B cell (primary cell): ENCODE data around the gene ZBTB2. TPM values are rescaled to one million over a fixed set of nuclear protein-coding genes. Genes with fewer than 3 reads are reported as not detected.

Experiments used
- ATAC-seq: fragments of 200-7000 bp; cut with Tn5 transposase; one replicate; pipeline ENCODE4 v1.10.0; 2021; ENCODE audit warnings: low read depth, mild to moderate bottlenecking, moderate number of reproducible peaks, moderate library complexity
- CTCF ChIA-PET: fragments of 350-600 bp; sonication (Branson Sonifier 250); formaldehyde crosslinking; loops from one replicate; lab custom pipeline; 2021; ENCODE audit warnings: antibody characterized with exemption, inconsistent platforms; lab: Charles Lee
- POLR2A ChIA-PET: fragments of 350-600 bp; sonication (Branson Sonifier 250); formaldehyde crosslinking; loops from one replicate; lab custom pipeline; 2021; ENCODE audit warnings: antibody characterized with exemption; lab: Charles Lee
- DNase-seq: peaks from one replicate; pipeline ENCODE4 v3.0.0; 2013
- H2AFZ ChIP-seq: 2 replicates; pipeline ENCODE4 v1.6.1; 2012; ENCODE audit warnings: mild to moderate bottlenecking, low read depth, low read length; ENCODE audit not compliant: insufficient read depth, poor library complexity, severe bottlenecking
- H3K27ac ChIP-seq, 2 donors: 1 replicate in 1 of 2; 2 replicates in 1 of 2; pipeline ENCODE4 v1.5.1; 2012 to 2013; ENCODE audit warnings: low read length in 2 of 2, mild to moderate bottlenecking in 2 of 2, moderate library complexity in 1 of 2
- H3K27me3 ChIP-seq, 4 experiments: fragments of 200-600 bp in 1 of 4; sonication (generic) in 1 of 4; replicated peaks in 1 of 4; 1 replicate in 2 of 4; 2 replicates in 2 of 4; pipeline versions ENCODE4 v1.6.1 to v1.7.0; 2013 to 2016; ENCODE audit warnings: low read length in 3 of 4, mild to moderate bottlenecking in 2 of 4, mixed read lengths in 1 of 4, moderate library complexity in 1 of 4; ENCODE audit not compliant: insufficient read depth in 4 of 4, control insufficient read depth in 3 of 4; ENCODE audit errors: control extremely low read depth in 1 of 4
- H3K36me3 ChIP-seq, 2 experiments: replicated peaks in 1 of 2; 1 replicate in 1 of 2; 2 replicates in 1 of 2; pipeline versions ENCODE4 v1.6.1 to v1.7.1; 2013; ENCODE audit warnings: low read length in 1 of 2; ENCODE audit not compliant: insufficient read depth in 2 of 2, control insufficient read depth in 1 of 2; ENCODE audit errors: control extremely low read depth in 1 of 2, extremely low read depth in 1 of 2
- H3K4me1 ChIP-seq, 2 donors: fragments of 200-600 bp in 1 of 2; sonication (generic) in 1 of 2; 1 replicate in 1 of 2; 2 replicates in 1 of 2; pipeline versions ENCODE4 v1.5.1 to v1.6.1; 2013 to 2017; ENCODE audit warnings: low read length in 2 of 2; ENCODE audit not compliant: control insufficient read depth in 2 of 2, insufficient read depth in 2 of 2
- H3K4me2 ChIP-seq: replicated peaks from 2 replicates; pipeline ENCODE3; 2012; ENCODE audit warnings: mild to moderate bottlenecking, low read depth, low read length; ENCODE audit not compliant: poor library complexity, severe bottlenecking
- H3K4me3 ChIP-seq, 5 experiments: fragments of 200-600 bp in 1 of 5; sonication (generic) in 1 of 5; 1 replicate in 3 of 5; 2 replicates in 2 of 5; pipeline versions ENCODE4 v1.5.1 to v1.7.0; 2011 to 2016; ENCODE audit warnings: low read length in 4 of 5, mild to moderate bottlenecking in 4 of 5, low read depth in 2 of 5, control low read depth in 1 of 5, moderate library complexity in 1 of 5; ENCODE audit not compliant: insufficient read depth in 1 of 5; ENCODE audit errors: control extremely low read depth in 1 of 5, extremely low read depth in 1 of 5
- H3K79me2 ChIP-seq: fragments of 200-600 bp; sonication (generic); one replicate; pipeline ENCODE4 v1.6.0; 2016; ENCODE audit warnings: low read length; ENCODE audit not compliant: control insufficient read depth, insufficient read depth
- H3K9ac ChIP-seq: fragments of 200-600 bp; sonication (generic); 2 replicates; pipeline ENCODE4 v1.6.1; 2017; ENCODE audit warnings: mild to moderate bottlenecking, low read length, moderate library complexity
- H3K9me3 ChIP-seq, 3 donors: one replicate each; pipeline versions ENCODE4 v1.6.1 to v1.7.1; 2013; ENCODE audit warnings: low read length in 2 of 3; ENCODE audit not compliant: control insufficient read depth in 2 of 3, insufficient read depth in 1 of 3; ENCODE audit errors: control extremely low read depth in 1 of 3
- H4K20me1 ChIP-seq: 2 replicates; pipeline ENCODE4 v1.6.0; 2012; ENCODE audit warnings: mild to moderate bottlenecking, low read length; ENCODE audit not compliant: insufficient read depth, control insufficient read depth, poor library complexity, severe bottlenecking
- H3K27ac Mint-ChIP-seq: one replicate; pipeline ENCODE4 v1.8.0; 2021; ENCODE audit warnings: mixed read lengths
- H3K27me3 Mint-ChIP-seq: one replicate; pipeline ENCODE4 v1.8.0; 2021; ENCODE audit warnings: mixed read lengths
- H3K4me1 Mint-ChIP-seq: one replicate; pipeline ENCODE4 v1.8.0; 2021; ENCODE audit warnings: mixed read lengths
- H3K4me3 Mint-ChIP-seq: one replicate; pipeline ENCODE4 v1.8.0; 2021; ENCODE audit warnings: mixed read lengths
- H3K9me3 Mint-ChIP-seq: one replicate; pipeline ENCODE4 v1.8.0; 2022; ENCODE audit warnings: mixed read lengths; ENCODE audit not compliant: insufficient read depth
- EZH2 ChIP-seq: IDR thresholded peaks from 2 replicates; pipeline ENCODE4 v1.6.1; 2012; ENCODE audit warnings: borderline replicate concordance, low read depth, mild to moderate bottlenecking, moderate library complexity, low read length; ENCODE audit not compliant: insufficient read depth, poor library complexity, severe bottlenecking
- WGBS: methylation state at CpG from one replicate; pipeline ENCODE4 v1.1.5; 2013; ENCODE audit warnings: missing lambda C conversion rate; ENCODE audit not compliant: insufficient coverage; 5-methylcytosine and 5-hydroxymethylcytosine counted together
- intact Hi-C: fragments of 100-400 bp; cut with micrococcal nuclease; formaldehyde crosslinking; loops from one replicate; pipeline ENCODE4 v1.10.0; 2022
- polyA plus RNA-seq: library from polyadenylated mRNA; depleted of rRNA; stranded (reverse); fragments of >200 nt; gene quantifications from 2 replicates; pipeline ENCODE4 v1.2.3, GENCODE V29; 2012
- total RNA-seq, 2 donors: library from RNA; stranded (reverse); fragments of 120-200 nt in 1 of 2; gene quantifications; 1 replicate in 1 of 2; 2 replicates in 1 of 2; pipeline versions ENCODE4 v1.2.3 to v1.2.4, GENCODE V29; 2013 to 2022
- TF ChIP-seq, protein P1 (sequence below): fragments of 200-600 bp; IDR thresholded peaks from one replicate; pipeline ENCODE4 v1.8.0; 2022; ENCODE audit warnings: antibody characterized with exemption, mild to moderate bottlenecking

ZBTB2 gene
- total and polyA plus RNA-seq, 2 donors (not counting 1 experiment from before 2014, with no cell fraction given) = 15.9 to 17.6 TPM

DNA sequence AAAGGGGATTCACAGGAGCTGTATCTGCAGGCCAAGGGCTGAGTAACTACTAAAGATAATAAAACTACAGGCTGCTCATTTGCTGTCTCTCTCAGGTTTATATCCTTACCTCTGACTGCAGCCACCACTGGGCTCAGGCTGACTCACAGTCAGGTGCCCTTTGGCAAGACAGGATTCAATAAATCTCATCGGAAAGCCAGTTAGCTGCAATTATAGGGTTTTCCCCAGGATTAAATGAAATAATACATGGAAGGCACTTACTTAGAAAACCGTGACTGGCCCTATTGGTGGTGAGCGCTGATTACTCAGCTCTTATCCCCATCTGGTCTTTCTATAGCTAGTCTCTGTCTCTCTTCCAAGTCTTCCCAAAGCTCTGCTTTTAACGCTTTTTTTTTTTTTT is 34.2 kb upstream of the ZBTB2 start:
- Histone ChIP-seq H3K4me3 (no peak overlapping the region), H3K36me3 (peaks cover 20 to 49% of the 10 kb centered on the region in 2 experiments), H3K9ac (no peak overlapping the region), H2AFZ (no peak overlapping the region), H3K4me2 (no peak overlapping the region), H3K9me3 (no peaks in the 10 kb centered on the region), H3K4me1 (no peaks in the 10 kb centered on the region), H4K20me1 (no peaks in the 10 kb centered on the region), H3K79me2 (no peaks in the 10 kb centered on the region), H3K27ac (no peak overlapping the region), H3K27me3 (no peaks in the 10 kb centered on the region)
- TF ChIP-seq, protein P1, sequence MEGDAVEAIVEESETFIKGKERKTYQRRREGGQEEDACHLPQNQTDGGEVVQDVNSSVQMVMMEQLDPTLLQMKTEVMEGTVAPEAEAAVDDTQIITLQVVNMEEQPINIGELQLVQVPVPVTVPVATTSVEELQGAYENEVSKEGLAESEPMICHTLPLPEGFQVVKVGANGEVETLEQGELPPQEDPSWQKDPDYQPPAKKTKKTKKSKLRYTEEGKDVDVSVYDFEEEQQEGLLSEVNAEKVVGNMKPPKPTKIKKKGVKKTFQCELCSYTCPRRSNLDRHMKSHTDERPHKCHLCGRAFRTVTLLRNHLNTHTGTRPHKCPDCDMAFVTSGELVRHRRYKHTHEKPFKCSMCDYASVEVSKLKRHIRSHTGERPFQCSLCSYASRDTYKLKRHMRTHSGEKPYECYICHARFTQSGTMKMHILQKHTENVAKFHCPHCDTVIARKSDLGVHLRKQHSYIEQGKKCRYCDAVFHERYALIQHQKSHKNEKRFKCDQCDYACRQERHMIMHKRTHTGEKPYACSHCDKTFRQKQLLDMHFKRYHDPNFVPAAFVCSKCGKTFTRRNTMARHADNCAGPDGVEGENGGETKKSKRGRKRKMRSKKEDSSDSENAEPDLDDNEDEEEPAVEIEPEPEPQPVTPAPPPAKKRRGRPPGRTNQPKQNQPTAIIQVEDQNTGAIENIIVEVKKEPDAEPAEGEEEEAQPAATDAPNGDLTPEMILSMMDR = no peak
- no peak for TF ChIP-seq EZH2
- CTCF ChIA-PET = no interaction called here
- WGBS = 98% methylated on average over 4 of the region's 4 CpGs
- POLR2A ChIA-PET = interaction anchor here (0.6 kb wide), 1 partner anchor 10 kb away, joined by 3 read pairs; no protein-coding TSS in a partner anchor
- H3K27ac Mint-ChIP-seq = no peak overlapping the region
- H3K27me3 Mint-ChIP-seq = no peaks in the 10 kb centered on the region
- intact Hi-C loops = no loop called here
- no peaks in the 10 kb centered on the region for H3K4me1 Mint-ChIP-seq
- no peak overlapping the region for H3K4me3 Mint-ChIP-seq
- ATAC-seq = no peak
- no peaks in the 10 kb centered on the region for H3K9me3 Mint-ChIP-seq
- no peak for DNase-seq

DNA sequence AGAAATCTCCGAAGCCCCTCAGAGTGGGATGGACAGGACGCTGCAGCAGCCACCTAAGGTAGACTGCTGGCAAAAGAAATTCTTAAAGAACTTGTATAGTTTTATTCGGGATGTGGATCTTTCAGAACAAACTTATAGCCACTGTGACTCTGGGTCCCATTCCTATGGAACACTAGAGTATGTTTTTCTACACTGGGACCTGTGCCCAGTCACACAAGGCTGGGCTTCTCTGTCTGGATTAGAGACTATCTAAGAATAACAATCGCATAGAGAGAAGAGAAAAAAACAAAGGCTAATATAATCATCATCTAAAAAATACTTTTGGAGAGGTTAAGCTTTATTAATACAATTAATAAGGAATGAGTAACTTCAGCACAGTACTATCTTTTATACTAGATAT is 31.6 kb upstream of the ZBTB2 start:
- Histone ChIP-seq H3K9me3 (no peaks in the 10 kb centered on the region), H4K20me1 (no peaks in the 10 kb centered on the region), H3K4me3 (no peak overlapping the region), H3K4me2 (no peak overlapping the region), H3K4me1 (no peaks in the 10 kb centered on the region), H3K27ac (no peak overlapping the region), H3K36me3 (peaks cover 14 to 41% of the 10 kb centered on the region in 2 experiments), H3K79me2 (no peaks in the 10 kb centered on the region), H3K9ac (no peak overlapping the region), H2AFZ (no peak overlapping the region), H3K27me3 (no peaks in the 10 kb centered on the region)
- ATAC-seq (no peak), DNase-seq (no peak)
- WGBS = no CpG with 5 or more reads among the region's 4 CpGs
- ChIA-PET CTCF (no interaction called here), POLR2A (no interaction called here)
- Mint-ChIP-seq H3K4me3 (no peak overlapping the region), H3K9me3 (no peaks in the 10 kb centered on the region), H3K4me1 (no peaks in the 10 kb centered on the region), H3K27ac (no peak overlapping the region), H3K27me3 (no peaks in the 10 kb centered on the region)
- no peak for TF ChIP-seq EZH2
- intact Hi-C loops = no loop called here
